Upper lobe of right lung (tissue), 1 donor: ENCODE results near the gene C19orf38. TPM values are rescaled to one million over a fixed set of nuclear protein-coding genes. Genes with fewer than 3 reads are reported as not detected.

ENCODE experiments used
- ATAC-seq: fragments of 200-7000 bp; cut with Tn5 transposase; one replicate; pipeline ENCODE4 v1.9.1; 2020; ENCODE audit warnings: mild to moderate bottlenecking, moderate library complexity
- DNase-seq: peaks from one replicate; pipeline ENCODE4 v3.0.0-alpha.2; 2020
- H3K27ac ChIP-seq: fragments of 200-600 bp; one replicate; pipeline ENCODE4 v1.8.0; 2022
- H3K27me3 ChIP-seq: fragments of 200-600 bp; one replicate; pipeline ENCODE4 v1.8.0; 2022; ENCODE audit warnings: mild to moderate bottlenecking
- H3K36me3 ChIP-seq: fragments of 200-600 bp; one replicate; pipeline ENCODE4 v1.8.0; 2022
- H3K4me1 ChIP-seq: fragments of 200-600 bp; one replicate; pipeline ENCODE4 v1.8.0; 2022
- H3K4me3 ChIP-seq: fragments of 200-600 bp; one replicate; pipeline ENCODE4 v1.8.0; 2022; ENCODE audit warnings: mild to moderate bottlenecking
- H3K9me3 ChIP-seq: fragments of 200-600 bp; one replicate; pipeline ENCODE4 v1.8.0; 2022
- intact Hi-C: fragments of 100-400 bp; cut with DNase I; formaldehyde crosslinking; loops from one replicate; pipeline ENCODE4 v1.11.0; 2022
- total RNA-seq: library from RNA; stranded (reverse); fragmentation: NEBNext Ultra II Directional; extraction: Animal tissue kit (Norgen Biotek cat#: 25700); gene quantifications from one replicate; pipeline ENCODE4 v1.2.1, GENCODE V29; 2021
- TF ChIP-seq, protein P1 (sequence below): fragments of 200-600 bp; IDR thresholded peaks from one replicate; pipeline ENCODE4 v1.8.0; 2022; ENCODE audit warnings: antibody characterized with exemption
- donor health status: DM: no; HTN: yes; CAD: no; lungs with severe emphysema.

Gene C19orf38
- total RNA-seq, 1 donor from 2014 or later = 7.4 TPM

DNA sequence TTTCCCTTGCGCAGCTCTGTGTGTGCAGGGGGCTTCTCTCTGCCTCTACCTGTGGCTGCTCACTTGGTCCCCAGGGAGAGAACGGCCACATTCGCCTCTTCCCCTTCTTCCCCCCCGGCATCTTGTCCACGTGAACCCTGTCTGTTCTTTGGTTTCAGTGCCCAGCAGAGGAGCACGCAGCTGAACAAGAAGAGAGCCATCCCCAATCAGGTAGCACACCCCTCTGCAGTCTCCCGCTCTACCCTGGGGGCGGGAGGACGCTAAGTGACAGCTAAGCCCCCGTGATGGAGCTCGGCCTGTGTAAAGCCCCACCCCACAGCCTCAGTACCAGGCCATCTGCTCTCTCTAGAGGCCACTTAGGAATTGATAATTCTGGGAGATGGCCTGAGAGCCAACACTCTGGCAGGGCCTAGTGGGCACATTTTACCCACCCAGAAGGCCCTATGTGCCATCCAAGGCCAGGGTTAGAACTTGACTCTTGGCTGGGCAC lies 42.4 kb upstream of the C19orf38 start:
- H3K4me1 ChIP-seq = no peaks in the 10 kb centered on the region
- no peaks in the 10 kb centered on the region for H3K27me3 ChIP-seq
- intact Hi-C loops = no loop called here
- DNase-seq = no peak
- no peaks in the 10 kb centered on the region for H3K9me3 ChIP-seq
- peaks cover 97% of the 10 kb centered on the region for H3K36me3 ChIP-seq
- TF ChIP-seq, protein P1, sequence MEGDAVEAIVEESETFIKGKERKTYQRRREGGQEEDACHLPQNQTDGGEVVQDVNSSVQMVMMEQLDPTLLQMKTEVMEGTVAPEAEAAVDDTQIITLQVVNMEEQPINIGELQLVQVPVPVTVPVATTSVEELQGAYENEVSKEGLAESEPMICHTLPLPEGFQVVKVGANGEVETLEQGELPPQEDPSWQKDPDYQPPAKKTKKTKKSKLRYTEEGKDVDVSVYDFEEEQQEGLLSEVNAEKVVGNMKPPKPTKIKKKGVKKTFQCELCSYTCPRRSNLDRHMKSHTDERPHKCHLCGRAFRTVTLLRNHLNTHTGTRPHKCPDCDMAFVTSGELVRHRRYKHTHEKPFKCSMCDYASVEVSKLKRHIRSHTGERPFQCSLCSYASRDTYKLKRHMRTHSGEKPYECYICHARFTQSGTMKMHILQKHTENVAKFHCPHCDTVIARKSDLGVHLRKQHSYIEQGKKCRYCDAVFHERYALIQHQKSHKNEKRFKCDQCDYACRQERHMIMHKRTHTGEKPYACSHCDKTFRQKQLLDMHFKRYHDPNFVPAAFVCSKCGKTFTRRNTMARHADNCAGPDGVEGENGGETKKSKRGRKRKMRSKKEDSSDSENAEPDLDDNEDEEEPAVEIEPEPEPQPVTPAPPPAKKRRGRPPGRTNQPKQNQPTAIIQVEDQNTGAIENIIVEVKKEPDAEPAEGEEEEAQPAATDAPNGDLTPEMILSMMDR = no peak
- H3K27ac ChIP-seq = no peak overlapping the region
- no peak for ATAC-seq
- H3K4me3 ChIP-seq = no peak overlapping the region

DNA sequence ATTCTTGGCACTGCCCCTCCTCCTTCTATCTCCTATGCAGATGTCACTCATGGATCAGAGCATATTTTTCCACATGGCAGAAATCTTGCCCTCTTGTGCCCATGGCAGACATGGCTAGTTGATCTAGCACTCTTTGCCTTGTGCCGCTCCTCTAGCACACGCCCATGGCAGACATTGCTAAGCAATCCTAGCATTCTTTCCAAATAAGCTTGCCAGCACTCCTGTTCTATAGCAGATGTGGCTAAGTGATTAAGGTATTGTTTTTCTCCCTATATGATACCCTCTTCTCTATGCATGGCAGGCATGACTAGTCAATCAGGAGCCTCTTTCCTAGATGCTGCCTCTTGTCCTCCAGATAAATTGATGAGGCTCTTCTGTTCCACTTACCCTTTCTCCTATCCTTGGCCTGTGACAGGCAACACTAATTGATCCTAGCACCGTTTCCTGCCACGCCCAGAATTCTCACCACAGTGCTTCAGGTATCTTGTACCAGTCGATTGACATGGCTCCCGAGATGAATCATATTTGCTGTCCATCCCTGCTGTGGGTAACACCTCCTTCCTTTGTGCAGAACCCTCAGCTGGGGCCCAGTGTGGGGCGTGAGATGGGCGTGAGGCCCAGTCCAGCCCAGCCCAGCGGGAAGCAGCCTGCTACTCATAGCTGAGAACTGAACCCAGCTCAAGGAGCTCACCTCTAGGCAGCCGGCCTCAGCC lies 39.1 kb upstream of the C19orf38 start:
- Histone ChIP-seq H3K27me3 (no peaks in the 10 kb centered on the region), H3K4me3 (no peak overlapping the region), H3K4me1 (peaks cover 10% of the 10 kb centered on the region), H3K27ac (no peak overlapping the region), H3K36me3 (peaks cover 99% of the 10 kb centered on the region), H3K9me3 (no peaks in the 10 kb centered on the region)
- TF ChIP-seq, protein P1 = no peak
- intact Hi-C loops = no loop called here
- peak; percentile 2 for ATAC-seq
- DNase-seq = no peak

- Histone ChIP-seq H3K4me3 (no peak overlapping the region), H3K27me3 (no peaks in the 10 kb centered on the region), H3K4me1 (peaks cover 10% of the 10 kb centered on the region), H3K27ac (no peak overlapping the region), H3K9me3 (no peaks in the 10 kb centered on the region), H3K36me3 (peaks cover 99% of the 10 kb centered on the region)
- intact Hi-C loops = no loop called here
- TF ChIP-seq, protein P1 = no peak
- ATAC-seq = peak; percentile 42
- no peak for DNase-seq
These were observed 38.4 kb upstream of the C19orf38 start for GRCh38 chr19:10809651-10810285.

- Histone ChIP-seq H3K27me3 (no peaks in the 10 kb centered on the region), H3K4me1 (peaks cover 10% of the 10 kb centered on the region), H3K36me3 (peaks cover 90% of the 10 kb centered on the region), H3K4me3 (no peak overlapping the region), H3K9me3 (no peaks in the 10 kb centered on the region), H3K27ac (no peak overlapping the region)
- TF ChIP-seq, protein P1 = no peak
- no peak for DNase-seq
- no peak for ATAC-seq
- intact Hi-C loops = no loop called here
These were observed 36.7 kb upstream of the C19orf38 start for GRCh38 chr19:10811391-10812111.

- TF ChIP-seq, protein P1 = no peak
- H3K27me3 ChIP-seq = no peaks in the 10 kb centered on the region
- intact Hi-C loops = no loop called here
- DNase-seq (no peak), ATAC-seq (no peak)
- H3K9me3 ChIP-seq = no peaks in the 10 kb centered on the region
- no peak overlapping the region for H3K27ac ChIP-seq
- peaks cover 90% of the 10 kb centered on the region for H3K36me3 ChIP-seq
- H3K4me1 ChIP-seq = peaks cover 10% of the 10 kb centered on the region
- no peak overlapping the region for H3K4me3 ChIP-seq
These were observed 36.0 kb upstream of the C19orf38 start for GRCh38 chr19:10812196-10812595.
